HepG2 (cell line): ENCODE results near the gene CYP2S1. TPM values are rescaled to one million over a fixed set of nuclear protein-coding genes. Genes with fewer than 3 reads are reported as not detected.

Source experiments
- ATAC-seq: fragments of 200-7000 bp; cut with Tn5 transposase; 3 replicates; pipeline ENCODE4 v1.9.1; 2020; ENCODE audit warnings: mild to moderate bottlenecking, moderate library complexity
- BruUV-seq: library from RNA; stranded (reverse); fragments of 400-500 nt; replicated peaks from 2 replicates; lab custom pipeline; 2021; lab: Mats Ljungman, UMichigan
- CTCF ChIA-PET: fragments of 300-600 bp; formaldehyde crosslinking; extraction: SDS; loops from one replicate; lab custom pipeline; 2021; ENCODE audit warnings: low total read pairs, inconsistent platforms, low intra/inter-chr PET ratio; lab: Yijun Ruan, JAX
- POLR2A ChIA-PET: fragments of 350-600 bp; sonication (Branson Sonifier 250); formaldehyde crosslinking; loops from one replicate; lab custom pipeline; 2020; ENCODE audit warnings: antibody characterized with exemption, inconsistent platforms; lab: Yijun Ruan, JAX
- DNase-seq: peaks from one replicate; pipeline ENCODE4 v3.0.0-alpha.2; 2015; ENCODE audit warnings: low spot score
- FAIRE-seq: peaks from 3 replicates; lab custom pipeline; 2011; peaks lifted over from hg19 to GRCh38; lab: Jason Lieb, UNC
- H2AFZ ChIP-seq: one replicate; pipeline ENCODE4 v1.6.1; 2011; ENCODE audit warnings: low read length, inconsistent platforms
- H3K27ac ChIP-seq: fragments of 300-600 bp; 3 replicates; pipeline ENCODE4 v1.8.0; 2011; ENCODE audit warnings: mixed run types, mild to moderate bottlenecking, mixed read lengths, low read length, inconsistent platforms; ENCODE audit not compliant: insufficient read depth; ENCODE audit errors: extremely low read length
- H3K27me3 ChIP-seq, 2 experiments: fragments of 200-600 bp in 1 of 2; 2 replicates in 1 of 2; 3 replicates in 1 of 2; pipeline versions ENCODE4 v1.6.0 to v1.8.0; 2011; ENCODE audit warnings: low read length in 2 of 2, mild to moderate bottlenecking in 2 of 2, moderate library complexity in 2 of 2, inconsistent platforms in 1 of 2; ENCODE audit not compliant: insufficient read depth in 2 of 2, control insufficient read depth in 1 of 2
- H3K36me3 ChIP-seq, 2 experiments: fragments of 200-600 bp in 1 of 2; replicated peaks in 1 of 2; 2 replicates in 1 of 2; 3 replicates in 1 of 2; pipeline versions ENCODE4 v1.5.1 to v1.8.0; 2011; ENCODE audit warnings: low read length in 2 of 2, inconsistent platforms in 1 of 2; ENCODE audit not compliant: insufficient read depth in 2 of 2, control insufficient read depth in 1 of 2
- H3K4me1 ChIP-seq: 2 replicates; pipeline ENCODE4 v1.5.1; 2012; ENCODE audit warnings: low read length, inconsistent platforms; ENCODE audit not compliant: insufficient read depth
- H3K4me2 ChIP-seq: 2 replicates; pipeline ENCODE4 v1.6.0; 2011; ENCODE audit warnings: low read depth, low read length, inconsistent platforms
- H3K4me3 ChIP-seq, 3 experiments: fragments of 200-600 bp in 1 of 3; sonication (generic), shearing (Covaris generic) in 1 of 3; replicated peaks in 1 of 3; 2 replicates each; pipeline ENCODE4 v1.5.1; 2011 to 2016; ENCODE audit warnings: low read length in 3 of 3, inconsistent platforms in 2 of 3, low read depth in 2 of 3, mild to moderate bottlenecking in 2 of 3, control low read depth in 1 of 3, mixed read lengths in 1 of 3; ENCODE audit not compliant: insufficient read depth in 1 of 3
- H3K79me2 ChIP-seq: one replicate; pipeline ENCODE4 v1.6.1; 2011; ENCODE audit warnings: low read length, inconsistent platforms; ENCODE audit not compliant: insufficient read depth
- H3K9ac ChIP-seq: 2 replicates; pipeline ENCODE4 v1.6.0; 2011; ENCODE audit warnings: mild to moderate bottlenecking, low read depth, low read length, inconsistent platforms; ENCODE audit not compliant: insufficient read depth
- H3K9me3 ChIP-seq: 2 replicates; pipeline ENCODE4 v1.5.1; 2012; ENCODE audit warnings: mild to moderate bottlenecking, low read length
- H4K20me1 ChIP-seq: 2 replicates; pipeline ENCODE4 v1.6.0; 2011; ENCODE audit warnings: inconsistent platforms, mild to moderate bottlenecking, low read length, moderate library complexity; ENCODE audit not compliant: insufficient read depth
- CC2D1A ChIP-seq: sonication (generic); formaldehyde crosslinking; IDR thresholded peaks from 2 replicates; pipeline ENCODE4 v1.8.1; 2023; ENCODE audit warnings: mild to moderate bottlenecking, missing genetic modification reagents
- CREB1 ChIP-seq, 2 experiments: fragments of 450-650 bp in 1 of 2; IDR thresholded peaks; 2 replicates each; pipeline ENCODE4 v1.6.1; 2016 to 2017; ENCODE audit warnings: control low read depth in 1 of 2, mild to moderate bottlenecking in 1 of 2, missing compliant biosample characterization in 1 of 2, missing genetic modification characterization in 1 of 2
- GLMP ChIP-seq: sonication (generic); formaldehyde crosslinking; IDR thresholded peaks from 2 replicates; pipeline ENCODE4 v1.9.0; 2021; ENCODE audit warnings: missing genetic modification reagents, mild to moderate bottlenecking, borderline replicate concordance
- HMGXB3 ChIP-seq: sonication (generic); formaldehyde crosslinking; IDR thresholded peaks from 2 replicates; pipeline ENCODE4 v1.4.0; 2020; ENCODE audit warnings: missing genetic modification reagents, borderline replicate concordance
- ZBTB3 ChIP-seq: sonication (generic); formaldehyde crosslinking; IDR thresholded peaks from 2 replicates; pipeline ENCODE4 v1.4.0; 2020; ENCODE audit warnings: low read depth, mild to moderate bottlenecking, moderate library complexity, missing genetic modification reagents, borderline replicate concordance
- ZNF577 ChIP-seq: sonication (generic); formaldehyde crosslinking; IDR thresholded peaks from 2 replicates; pipeline ENCODE4 v1.4.0; 2020; ENCODE audit warnings: mild to moderate bottlenecking, low read depth, missing genetic modification reagents, borderline replicate concordance
- ZNF629 ChIP-seq: sonication (generic); formaldehyde crosslinking; conservative IDR thresholded peaks from 2 replicates; pipeline ENCODE4 v1.5.0; 2020; ENCODE audit warnings: missing genetic modification reagents
- WGBS: methylation state at CpG from one replicate; pipeline ENCODE4 v1.1.6; 2017; ENCODE audit warnings: low lambda C conversion rate; 5-methylcytosine and 5-hydroxymethylcytosine counted together
- in situ Hi-C: cut with HindIII; loops from 2 replicates; pipeline ENCODE4 v1.10.0; 2017; ENCODE audit warnings: low pct_unique_long_range_greater_than_20kb; ENCODE audit not compliant: extremely low pct_ligation_motif_present
- intact Hi-C: fragments of 100-400 bp; cut with micrococcal nuclease; formaldehyde crosslinking; loops from one replicate; pipeline ENCODE4 v1.10.0; 2022; ENCODE audit not compliant: unreplicated experiment
- polyA plus RNA-seq, 8 experiments: library from polyadenylated mRNA; depleted of rRNA in 3 of 8; stranded (reverse) in 7 of 8; unstranded in 1 of 8; fragments of >200 nt; fragmentation: Illumina TruSeq in 4 of 8; extraction: Trizol in 4 of 8; gene quantifications; 2 replicates each; pipeline versions ENCODE4 v1.2.1 to v1.2.3, GENCODE V29; 2011 to 2016; ENCODE audit warnings: low read depth in 4 of 8, missing spikeins in 1 of 8, mixed read lengths in 1 of 8; ENCODE audit not compliant: insufficient read depth in 1 of 8
- total RNA-seq, 5 experiments: library from RNA; depleted of rRNA; stranded (reverse); fragments of >200 nt; fragmentation: Illumina TruSeq; extraction: Trizol; gene quantifications; 2 replicates each; pipeline ENCODE4 v1.2.3, GENCODE V29; 2016; ENCODE audit warnings: low read depth in 1 of 5

The CYP2S1 gene
- total and polyA plus RNA-seq, 2 of the 13 experiments (the other 11 are each of a cell fraction or from before 2014, with no cell fraction given) = 0.09 to 2.1 TPM

- TF ChIP-seq HMGXB3 (CRISPR knock-in tag) (no peak), ZNF629 (no peak), GLMP (CRISPR knock-in tag) (no peak)
Measured at GRCh38 chr19:41218615-41219507, 25.8 kb downstream of the CYP2S1 start, which contains the start of gene AXL (continued).

GRCh38 chr19:41219924-41220567 lies 27.0 kb downstream of the CYP2S1 start:
- Histone ChIP-seq H2AFZ (no peak overlapping the region), H3K27ac (no peak overlapping the region), H3K27me3 (peaks cover 0 to 4% of the 10 kb centered on the region in 2 experiments; a peak in 1 of 5 replicates), H3K4me1 (peaks cover 62% of the 10 kb centered on the region), H4K20me1 (no peaks in the 10 kb centered on the region), H3K9me3 (no peaks in the 10 kb centered on the region), H3K4me3 (peak overlapping the region in 1 of 3 experiments; percentile 6; a peak in 2 of 6 replicates), H3K9ac (no peak overlapping the region), H3K79me2 (no peaks in the 10 kb centered on the region), H3K4me2 (no peak overlapping the region; the same call in 1 of the 2 replicates), H3K36me3 (no peaks in the 10 kb centered on the region)
- no peak for DNase-seq
- ChIA-PET POLR2A (interaction anchor here (1.2 to 3.0 kb wide), 2 partner anchors 43 to 219 kb away, joined by 3 to 10 read pairs; partner anchors contain the start of gene HNRNPUL1), CTCF (no interaction called here)
- in situ Hi-C loops = no loop called here
- intact Hi-C loops = no loop called here
- 73% methylated on average over 9 of the region's 16 CpGs for WGBS
- no peak for ATAC-seq
- no peak for FAIRE-seq
- no TSS peak for BruUV-seq
- TF ChIP-seq ZNF577 = no peak
- TF ChIP-seq ZBTB3 = no peak
- TF ChIP-seq CC2D1A = no peak
- TF ChIP-seq CREB1 (IDR thresholded peaks at IDR 0.05) = no peak
- TF ChIP-seq CREB1 (CRISPR knock-in tag; IDR thresholded peaks at IDR 0.05) = no peak
